ENCODE data around the gene UPP1.

The UPP1 gene

GRCh38 chr7:48084727-48085432 is 4.2 kb upstream of the UPP1 start:
- no peak for TF ChIP-seq CTCF (conservative IDR thresholded peaks at IDR 0.05; ENCODE audit: low read length)
- H3K4me3 ChIP-seq (ENCODE audit: low read length) = no peak overlapping the region
- peak; percentile 99 for DNase-seq (ENCODE audit: low read depth)

DNA sequence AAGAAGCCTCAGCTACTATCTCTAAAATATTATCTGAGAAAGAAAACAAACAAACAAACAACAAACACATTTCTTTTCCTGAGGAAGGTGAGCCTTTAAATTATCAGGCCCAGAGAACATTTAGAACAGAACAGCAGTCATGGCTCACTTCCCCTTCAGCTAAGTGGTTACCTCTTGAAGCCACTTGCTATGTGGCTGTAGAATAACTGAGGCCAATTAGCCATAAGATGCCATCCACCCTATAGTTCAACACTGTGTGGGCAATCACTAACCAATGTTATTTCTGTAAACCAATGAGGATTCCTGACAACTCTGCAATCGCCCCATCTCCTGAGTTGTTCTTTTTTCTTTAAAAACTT is 3.7 kb upstream of the UPP1 start:
- no peak for TF ChIP-seq CTCF (conservative IDR thresholded peaks at IDR 0.05; ENCODE audit: low read length)
- no peak for DNase-seq (ENCODE audit: low read depth)
- no peak overlapping the region for H3K4me3 ChIP-seq (ENCODE audit: low read length)

DNA sequence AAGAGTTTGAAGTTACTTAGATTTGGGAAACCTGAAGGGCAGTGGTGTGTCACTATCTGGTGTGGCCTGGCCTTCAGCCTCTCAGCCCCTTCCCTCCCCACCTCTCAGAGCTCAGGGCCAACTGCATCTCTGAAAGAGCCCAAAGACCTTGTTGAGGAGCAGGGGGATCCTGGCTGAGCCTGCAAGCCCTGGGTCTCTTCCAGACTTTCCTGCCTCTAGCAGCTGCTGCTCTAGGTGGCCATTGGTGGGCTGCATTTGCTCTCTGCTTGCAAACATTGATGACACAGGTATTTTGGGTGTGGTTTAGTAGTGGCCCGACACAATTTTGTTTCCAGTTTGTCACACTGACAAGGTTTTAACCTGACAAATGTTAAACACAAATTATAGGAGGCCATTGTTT is 3.1 kb upstream of the UPP1 start:
- TF ChIP-seq CTCF (conservative IDR thresholded peaks at IDR 0.05; ENCODE audit: low read length) = no peak
- H3K4me3 ChIP-seq (ENCODE audit: low read length) = no peak overlapping the region
- no peak for DNase-seq (ENCODE audit: low read depth)

GRCh38 chr7:48087349-48087748 is 1.7 kb upstream of the UPP1 start:
- H3K4me3 ChIP-seq (ENCODE audit: low read length) = no peak overlapping the region
- peak; percentile 86 for DNase-seq (ENCODE audit: low read depth)
- peak; percentile 23; the same call in 1 of the 2 replicates for TF ChIP-seq CTCF (conservative IDR thresholded peaks at IDR 0.05; ENCODE audit: low read length)

DNA sequence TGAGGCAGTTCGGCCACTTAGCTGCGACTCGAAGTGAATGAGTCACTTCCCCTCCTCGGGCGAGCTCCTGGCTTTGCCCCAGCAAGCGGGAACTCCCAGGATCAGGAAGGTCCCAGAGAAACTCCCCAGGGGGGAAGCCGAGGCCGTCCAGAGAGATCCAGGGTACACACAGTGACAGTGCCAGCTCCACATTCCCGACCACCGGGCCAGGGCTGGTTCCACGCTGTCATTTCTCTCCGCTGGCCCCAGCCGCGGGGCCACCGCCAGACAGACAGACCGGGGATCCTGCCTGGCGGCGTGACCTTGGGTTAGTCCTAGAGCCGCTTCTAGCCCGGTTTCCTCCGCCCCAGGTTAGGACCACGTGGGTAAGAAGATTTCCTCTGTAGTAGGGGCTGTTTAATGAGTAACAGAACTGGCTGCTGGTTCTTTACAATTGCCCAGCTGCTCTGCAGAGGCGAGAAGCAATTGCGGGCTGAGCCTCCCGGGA is 463 bp upstream of the UPP1 start:
- H3K4me3 ChIP-seq (ENCODE audit: low read length) = peak overlapping the region; percentile 80
- peak; percentile 97 for DNase-seq (ENCODE audit: low read depth)
- TF ChIP-seq CTCF (conservative IDR thresholded peaks at IDR 0.05; ENCODE audit: low read length) = no peak

DNA sequence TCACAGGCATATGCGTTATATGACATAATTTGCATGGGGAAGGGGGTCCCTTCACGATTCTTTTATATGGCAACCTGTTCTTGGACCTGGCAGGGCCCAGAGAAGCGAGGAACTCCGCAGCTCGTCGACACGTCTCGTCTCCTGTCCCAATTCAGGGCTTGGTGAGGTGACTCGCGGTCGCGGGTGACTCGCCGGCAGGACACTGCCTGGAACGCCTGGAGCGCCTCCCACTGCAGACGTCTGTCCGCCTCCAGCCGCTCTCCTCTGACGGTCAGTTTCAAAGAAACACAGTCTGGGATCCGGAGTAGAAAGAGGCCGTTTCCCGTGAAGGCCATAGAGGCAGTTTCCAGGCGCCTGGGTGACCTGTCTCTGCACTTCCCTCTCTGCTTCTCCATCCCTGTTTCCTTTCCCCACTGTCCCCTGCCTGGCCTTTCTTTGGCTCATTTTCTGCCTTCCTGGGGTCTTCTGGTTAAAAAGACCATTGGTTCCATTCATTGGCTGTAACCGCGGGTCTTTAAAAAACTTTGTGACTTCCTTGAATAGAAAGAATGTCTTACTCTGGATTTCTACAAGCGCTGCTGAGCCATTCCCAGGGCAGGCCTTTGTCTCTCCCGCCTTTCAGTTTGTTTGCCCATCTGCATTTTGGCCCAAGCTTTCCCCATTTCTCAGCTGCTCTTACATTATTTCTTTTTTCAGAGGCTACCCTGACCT is 1.2 kb downstream of the UPP1 start:
- peak overlapping the region; percentile 80 for H3K4me3 ChIP-seq (ENCODE audit: low read length)
- no peak for DNase-seq (ENCODE audit: low read depth)
- no peak for TF ChIP-seq CTCF (conservative IDR thresholded peaks at IDR 0.05; ENCODE audit: low read length)
